Endothelial cell of umbilical vein (primary cell): ENCODE data around the gene POLA1. TPM values are rescaled to one million over a fixed set of nuclear protein-coding genes. Genes with fewer than 3 reads are reported as not detected.

Experiments used
- BruUV-seq: library from RNA; stranded (reverse); fragments of 400-500 nt; replicated peaks from 2 replicates; lab custom pipeline; 2021; lab: Mats Ljungman, UMichigan
- CTCF ChIA-PET: fragments of 300-600, 350-600 bp; sonication (Branson Sonifier 250); formaldehyde crosslinking; loops from one replicate; lab custom pipeline; 2021; ENCODE audit warnings: antibody characterized with exemption, inconsistent platforms; lab: Charles Lee
- POLR2A ChIA-PET: fragments of 300-600, 350-600 bp; sonication (Branson Sonifier 250); formaldehyde crosslinking; loops from one replicate; lab custom pipeline; 2021; ENCODE audit warnings: antibody characterized with exemption, inconsistent platforms; lab: Charles Lee
- DNase-seq: peaks from one replicate; pipeline ENCODE4 v3.0.0-alpha.2; 2011; ENCODE audit warnings: low read depth, low spot score
- FAIRE-seq: peaks from 2 replicates; lab custom pipeline; 2011; peaks lifted over from hg19 to GRCh38; lab: Jason Lieb, UNC
- H2AFZ ChIP-seq: 2 replicates; pipeline ENCODE4 v1.6.0; 2012; ENCODE audit warnings: low read depth, low read length, control low read depth, inconsistent platforms
- H3K27ac ChIP-seq: 2 replicates; pipeline ENCODE4 v1.5.1; 2011; ENCODE audit warnings: low read depth, mild to moderate bottlenecking, control low read depth, low read length, moderate library complexity; ENCODE audit not compliant: insufficient read depth
- H3K27me3 ChIP-seq, 2 experiments: 2 replicates each; pipeline versions ENCODE4 v1.6.0 to v1.6.1; 2011; ENCODE audit warnings: low read length in 2 of 2, mixed read lengths in 1 of 2; ENCODE audit not compliant: control insufficient read depth in 2 of 2, insufficient read depth in 2 of 2
- H3K36me3 ChIP-seq, 2 experiments: 2 replicates in 1 of 2; 3 replicates in 1 of 2; pipeline ENCODE4 v1.5.1; 2011; ENCODE audit warnings: low read length in 2 of 2, mild to moderate bottlenecking in 1 of 2, moderate library complexity in 1 of 2; ENCODE audit not compliant: control insufficient read depth in 2 of 2, insufficient read depth in 2 of 2; ENCODE audit errors: extremely low read depth in 1 of 2
- H3K4me1 ChIP-seq: 3 replicates; pipeline ENCODE4 v1.5.1; 2011; ENCODE audit warnings: mild to moderate bottlenecking, low read length; ENCODE audit not compliant: control insufficient read depth, insufficient read depth; ENCODE audit errors: extremely low read depth
- H3K4me2 ChIP-seq: 2 replicates; pipeline ENCODE4 v1.6.1; 2011; ENCODE audit warnings: low read length, control low read depth, mixed read lengths; ENCODE audit not compliant: insufficient read depth
- H3K4me3 ChIP-seq, 3 experiments: fragments of 200-600 bp in 1 of 3; sonication (generic), shearing (Covaris generic) in 1 of 3; replicated peaks in 1 of 3; 2 replicates each; pipeline ENCODE4 v1.5.1; 2011 to 2016; ENCODE audit warnings: control low read depth in 3 of 3, low read length in 3 of 3, mild to moderate bottlenecking in 2 of 3, inconsistent platforms in 1 of 3, low read depth in 1 of 3, moderate library complexity in 1 of 3; ENCODE audit not compliant: insufficient read depth in 1 of 3
- H3K79me2 ChIP-seq: 2 replicates; pipeline ENCODE4 v1.6.0; 2012; ENCODE audit warnings: low read length, inconsistent platforms; ENCODE audit not compliant: control insufficient read depth, insufficient read depth
- H3K9ac ChIP-seq: replicated peaks from 2 replicates; pipeline ENCODE3; 2011; ENCODE audit warnings: low read length, control low read depth; ENCODE audit not compliant: insufficient read depth; ENCODE audit errors: extremely low read depth
- H3K9me1 ChIP-seq: replicated peaks from 3 replicates; pipeline ENCODE4 v1.6.0; 2011; ENCODE audit warnings: mild to moderate bottlenecking, low read length; ENCODE audit not compliant: control insufficient read depth, insufficient read depth; ENCODE audit errors: extremely low read depth
- H3K9me3 ChIP-seq: replicated peaks from 2 replicates; pipeline ENCODE4 v1.5.1; 2012; ENCODE audit warnings: low read length, inconsistent platforms; ENCODE audit not compliant: control insufficient read depth, insufficient read depth
- H4K20me1 ChIP-seq: replicated peaks from 2 replicates; pipeline ENCODE3; 2011; ENCODE audit warnings: mild to moderate bottlenecking, low read length; ENCODE audit not compliant: control insufficient read depth, insufficient read depth; ENCODE audit errors: extremely low read depth
- EZH2 ChIP-seq: IDR thresholded peaks from 2 replicates; pipeline ENCODE4 v1.6.1; 2012; ENCODE audit warnings: borderline replicate concordance, low read depth, mild to moderate bottlenecking, moderate library complexity, low read length, inconsistent platforms; ENCODE audit not compliant: severe bottlenecking
- FOS ChIP-seq: IDR thresholded peaks from 2 replicates; pipeline ENCODE4 v1.6.1; 2011; ENCODE audit warnings: mild to moderate bottlenecking, low read length, moderate library complexity, borderline replicate concordance; ENCODE audit not compliant: insufficient read depth
- GATA2 ChIP-seq: IDR thresholded peaks from 2 replicates; pipeline ENCODE4 v1.7.0; 2011; ENCODE audit warnings: low read depth, mild to moderate bottlenecking, moderate library complexity, mixed read lengths, low read length; ENCODE audit not compliant: insufficient read length, insufficient read depth
- JUN ChIP-seq: IDR thresholded peaks from 2 replicates; pipeline ENCODE4 v1.6.1; 2011; ENCODE audit warnings: borderline replicate concordance, low read depth; ENCODE audit not compliant: insufficient read length, insufficient read depth
- MYC ChIP-seq: IDR thresholded peaks from one replicate; pipeline ENCODE4 v1.6.1; 2011; ENCODE audit warnings: mild to moderate bottlenecking, low read depth, low read length
- POLR2A ChIP-seq: IDR thresholded peaks from 2 replicates; pipeline ENCODE4 v1.6.1; 2012; ENCODE audit warnings: low read depth, mild to moderate bottlenecking, control low read depth, low read length
- POLR2AphosphoS5 ChIP-seq: IDR thresholded peaks from 2 replicates; pipeline ENCODE4 v1.6.1; 2012; ENCODE audit warnings: low read depth, mild to moderate bottlenecking, control low read depth, low read length, moderate library complexity; ENCODE audit not compliant: insufficient read depth
- dilution Hi-C: fragments of 300-500 bp; cut with MboI; formaldehyde crosslinking; loops from one replicate; pipeline ENCODE4 v1.15.0; 2019; ENCODE audit warnings: low sequenced_read_pairs; ENCODE audit not compliant: extremely low pct_ligation_motif_present
- intact Hi-C: fragments of 100-400 bp; cut with micrococcal nuclease; formaldehyde crosslinking; loops from one replicate; pipeline ENCODE4 v1.10.0; 2022
- polyA plus RNA-seq, 4 experiments: library from polyadenylated mRNA; depleted of rRNA in 3 of 4; stranded (reverse) in 3 of 4; unstranded in 1 of 4; fragments of >200 nt; gene quantifications; 2 replicates each; pipeline versions ENCODE4 v1.2.1 to v1.2.3, GENCODE V29; 2011 to 2012; ENCODE audit warnings: missing spikeins in 1 of 4
- total RNA-seq: library from RNA; stranded (reverse); gene quantifications from 2 replicates; pipeline ENCODE4 v1.2.3, GENCODE V29; 2021
- TF ChIP-seq, protein P1 (sequence below), 2 donors: IDR thresholded peaks; 1 replicate in 1 of 2; 2 replicates in 1 of 2; pipeline ENCODE4 v1.5.1; 2011; ENCODE audit warnings: low read length in 2 of 2, mild to moderate bottlenecking in 2 of 2, moderate library complexity in 2 of 2, control low read depth in 1 of 2, inconsistent platforms in 1 of 2, low read depth in 1 of 2; ENCODE audit not compliant: insufficient read depth in 1 of 2; ENCODE audit errors: extremely low read depth in 1 of 2
- TF ChIP-seq, protein P2 (sequence below): IDR thresholded peaks from 2 replicates; pipeline ENCODE4 v1.6.1; 2011; ENCODE audit not compliant: insufficient read depth, insufficient read length

Gene POLA1
- total and polyA plus RNA-seq, 2 donors (not counting 3 experiments of a cell fraction or from before 2014, with no cell fraction given) = 1.8 to 18.6 TPM

DNA sequence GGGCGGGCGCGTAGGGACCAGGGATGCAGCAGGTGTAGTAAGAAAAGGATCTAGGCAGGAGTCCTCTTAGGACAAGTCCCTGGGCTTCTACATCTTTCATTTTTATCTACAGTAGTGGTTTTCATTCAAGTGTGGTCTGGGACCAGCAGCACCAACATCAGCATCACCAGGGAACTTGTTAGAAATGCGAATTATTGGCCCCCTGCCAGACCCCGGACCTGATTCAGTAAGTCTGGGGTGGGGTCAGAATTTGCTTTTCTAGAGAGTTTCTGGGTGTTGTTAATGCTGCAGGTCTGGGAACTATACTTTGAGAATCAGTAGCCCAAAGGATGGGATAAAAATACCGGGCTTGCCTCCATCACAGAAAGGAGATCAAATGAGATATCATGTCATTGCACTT, 45.2 kb upstream of the POLA1 start:
- FAIRE-seq (no peak), DNase-seq (no peak)
- TF ChIP-seq, protein P1, sequence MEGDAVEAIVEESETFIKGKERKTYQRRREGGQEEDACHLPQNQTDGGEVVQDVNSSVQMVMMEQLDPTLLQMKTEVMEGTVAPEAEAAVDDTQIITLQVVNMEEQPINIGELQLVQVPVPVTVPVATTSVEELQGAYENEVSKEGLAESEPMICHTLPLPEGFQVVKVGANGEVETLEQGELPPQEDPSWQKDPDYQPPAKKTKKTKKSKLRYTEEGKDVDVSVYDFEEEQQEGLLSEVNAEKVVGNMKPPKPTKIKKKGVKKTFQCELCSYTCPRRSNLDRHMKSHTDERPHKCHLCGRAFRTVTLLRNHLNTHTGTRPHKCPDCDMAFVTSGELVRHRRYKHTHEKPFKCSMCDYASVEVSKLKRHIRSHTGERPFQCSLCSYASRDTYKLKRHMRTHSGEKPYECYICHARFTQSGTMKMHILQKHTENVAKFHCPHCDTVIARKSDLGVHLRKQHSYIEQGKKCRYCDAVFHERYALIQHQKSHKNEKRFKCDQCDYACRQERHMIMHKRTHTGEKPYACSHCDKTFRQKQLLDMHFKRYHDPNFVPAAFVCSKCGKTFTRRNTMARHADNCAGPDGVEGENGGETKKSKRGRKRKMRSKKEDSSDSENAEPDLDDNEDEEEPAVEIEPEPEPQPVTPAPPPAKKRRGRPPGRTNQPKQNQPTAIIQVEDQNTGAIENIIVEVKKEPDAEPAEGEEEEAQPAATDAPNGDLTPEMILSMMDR (IDR thresholded peaks at IDR 0.05; ENCODE audit: extremely low read depth in 1 of 2, insufficient read depth in 1 of 2, low read depth in 1 of 2, low read length in 2 of 2) = no peak
- TF ChIP-seq POLR2AphosphoS5 (no peak), EZH2 (no peak), MYC (no peak), POLR2A (no peak), JUN (no peak), GATA2 (no peak), FOS (no peak)
- TF ChIP-seq, protein P2, sequence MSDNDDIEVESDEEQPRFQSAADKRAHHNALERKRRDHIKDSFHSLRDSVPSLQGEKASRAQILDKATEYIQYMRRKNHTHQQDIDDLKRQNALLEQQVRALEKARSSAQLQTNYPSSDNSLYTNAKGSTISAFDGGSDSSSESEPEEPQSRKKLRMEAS = no peak
- BruUV-seq = no TSS peak
- ChIA-PET POLR2A (no interaction called here), CTCF (no interaction called here)
- Histone ChIP-seq H3K27ac (no peak overlapping the region), H3K9me3 (no peaks in the 10 kb centered on the region), H2AFZ (no peak overlapping the region), H3K27me3 (peaks cover 0 to 4% of the 10 kb centered on the region in 2 experiments), H3K4me2 (no peak overlapping the region), H3K9ac (no peak overlapping the region), H3K79me2 (no peaks in the 10 kb centered on the region), H3K9me1 (no peaks in the 10 kb centered on the region), H3K4me3 (no peak overlapping the region), H3K4me1 (peaks cover 5% of the 10 kb centered on the region), H4K20me1 (no peaks in the 10 kb centered on the region), H3K36me3 (no peaks in the 10 kb centered on the region)
- intact Hi-C loops (loop anchor here (10.0 kb wide), 1 partner anchor 254 kb away; no protein-coding TSS in a partner anchor), dilution Hi-C loops (no loop called here)
